Measurements from ENCODE around the gene FNTB. TPM values are rescaled to one million over a fixed set of nuclear protein-coding genes. Genes with fewer than 3 reads are reported as not detected.

Gene FNTB
- total RNA-seq, 1 donor from 2014 or later: 28.6 TPM

- peak overlapping the region; percentile 93 for H3K27ac Mint-ChIP-seq (ENCODE audit: unreplicated experiment)
- no peak for TF ChIP-seq CTCF (conservative IDR thresholded peaks at IDR 0.05)
- no peaks in the 10 kb centered on the region for H3K9me3 Mint-ChIP-seq
- H3K36me3 Mint-ChIP-seq (ENCODE audit: low read depth): peaks cover 6% of the 10 kb centered on the region
- no peaks in the 10 kb centered on the region for H3K27me3 Mint-ChIP-seq (ENCODE audit: low read depth)
- peaks cover 24% of the 10 kb centered on the region for H3K4me1 Mint-ChIP-seq
- DNase-seq (ENCODE audit: low read depth, low spot score): peak; percentile 4
- peak overlapping the region; percentile 98 for H3K4me3 Mint-ChIP-seq
Observed at GRCh38 chr14:65101631-65102440, 115.1 kb downstream of the FNTB start.

- peak within 1 kb of the TSS; percentile 93 for H3K27ac Mint-ChIP-seq (ENCODE audit: unreplicated experiment)
- no peaks in the 10 kb centered on the region for H3K9me3 Mint-ChIP-seq
- peak; percentile 87 for DNase-seq (ENCODE audit: low read depth, low spot score)
- H3K4me1 Mint-ChIP-seq: peaks cover 24% of the 10 kb centered on the region
- no peak for TF ChIP-seq CTCF (conservative IDR thresholded peaks at IDR 0.05)
- H3K36me3 Mint-ChIP-seq (ENCODE audit: low read depth): peaks cover 6% of the 10 kb centered on the region
- H3K27me3 Mint-ChIP-seq (ENCODE audit: low read depth): no peaks in the 10 kb centered on the region
- peak within 1 kb of the TSS; percentile 98 for H3K4me3 Mint-ChIP-seq
Observed at GRCh38 chr14:65102441-65103149, 115.9 kb downstream of the FNTB start, which contains the start of gene MAX. Gene MAX (minus strand): TSS chr14:65102517. CDS start chr14:65102339, 178 bp downstream.

- DNase-seq (ENCODE audit: low read depth, low spot score): no peak
- peak; percentile 44 for TF ChIP-seq CTCF (conservative IDR thresholded peaks at IDR 0.05)
- Mint-ChIP-seq H3K9me3 (no peaks in the 10 kb centered on the region), H3K4me1 (peaks cover 24% of the 10 kb centered on the region), H3K27me3 (ENCODE audit: low read depth) (no peaks in the 10 kb centered on the region), H3K27ac (ENCODE audit: unreplicated experiment) (peak overlapping the region; percentile 91), H3K36me3 (ENCODE audit: low read depth) (peaks cover 6% of the 10 kb centered on the region), H3K4me3 (peak overlapping the region; percentile 98)
Observed at GRCh38 chr14:65103150-65103760, 116.6 kb downstream of the FNTB start.

GRCh38 chr14:65104791-65105190 is 118.1 kb downstream of the FNTB start:
- TF ChIP-seq CTCF (conservative IDR thresholded peaks at IDR 0.05): no peak
- DNase-seq (ENCODE audit: low read depth, low spot score): no peak
- Mint-ChIP-seq H3K9me3 (no peaks in the 10 kb centered on the region), H3K4me1 (peaks cover 24% of the 10 kb centered on the region), H3K27me3 (ENCODE audit: low read depth) (no peaks in the 10 kb centered on the region), H3K27ac (ENCODE audit: unreplicated experiment) (no peak overlapping the region), H3K36me3 (ENCODE audit: low read depth) (peaks cover 6% of the 10 kb centered on the region), H3K4me3 (peak overlapping the region; percentile 64)

- no peak overlapping the region for H3K4me3 Mint-ChIP-seq
- peaks cover 3% of the 10 kb centered on the region for H3K36me3 Mint-ChIP-seq (ENCODE audit: low read depth)
- TF ChIP-seq CTCF (conservative IDR thresholded peaks at IDR 0.05): no peak
- H3K27ac Mint-ChIP-seq (ENCODE audit: unreplicated experiment): no peak overlapping the region
- no peaks in the 10 kb centered on the region for H3K27me3 Mint-ChIP-seq (ENCODE audit: low read depth)
- H3K4me1 Mint-ChIP-seq: peaks cover 14% of the 10 kb centered on the region
- H3K9me3 Mint-ChIP-seq: no peaks in the 10 kb centered on the region
- no peak for DNase-seq (ENCODE audit: low read depth, low spot score)
Observed at GRCh38 chr14:65106316-65106715, 119.6 kb downstream of the FNTB start.

Measured in neural crest cell (in vitro differentiated cells).